Upper lobe of left lung (tissue), 6 donors: Measurements from ENCODE around the gene BLMH. TPM values are rescaled to one million over a fixed set of nuclear protein-coding genes. Genes with fewer than 3 reads are reported as not detected.
"Not testable (repeated sequence)": the region's sequence is repeated elsewhere in the genome, so short reads cannot be mapped to it uniquely, and the experiment has no call there.

ENCODE experiments used
- ATAC-seq, 2 donors: fragments of 200-7000 bp; cut with Tn5 transposase; one replicate each; pipeline ENCODE4 v1.9.1; 2022; ENCODE audit warnings: mild to moderate bottlenecking in 2 of 2, moderate library complexity in 2 of 2; ENCODE audit not compliant: low FRiP score in 2 of 2
- DNase-seq, 2 donors: peaks; one replicate each; pipeline ENCODE4 v3.0.0-alpha.2; 2019 to 2020
- H3K27ac ChIP-seq, 4 donors: fragments of 200-600 bp; sonication (generic); one replicate each; pipeline ENCODE4 v1.5.1; 2016 to 2019
- H3K27me3 ChIP-seq, 4 donors: fragments of 200-600 bp; sonication (generic); one replicate each; pipeline ENCODE4 v1.5.1; 2017 to 2019
- H3K36me3 ChIP-seq, 4 donors: fragments of 200-600 bp; sonication (generic); one replicate each; pipeline ENCODE4 v1.5.1; 2016 to 2019
- H3K4me1 ChIP-seq, 4 donors: fragments of 200-600 bp; sonication (generic); one replicate each; pipeline ENCODE4 v1.5.1; 2018 to 2019
- H3K4me3 ChIP-seq, 4 donors: fragments of 200-600 bp; sonication (generic); one replicate each; pipeline ENCODE4 v1.5.1; 2017 to 2019; ENCODE audit warnings: mild to moderate bottlenecking in 2 of 4, moderate library complexity in 1 of 4
- H3K9me3 ChIP-seq, 4 donors: fragments of 200-600 bp; sonication (generic); one replicate each; pipeline ENCODE4 v1.5.1; 2018 to 2019
- CTCF ChIP-seq, 6 experiments: fragments of 450-650 bp in 4 of 6; fragments of 200-600 bp in 2 of 6; sonication (generic) in 2 of 6; IDR thresholded peaks; one replicate each; pipeline ENCODE4 v1.5.1; 2016 to 2019; ENCODE audit warnings: antibody characterized with exemption in 6 of 6
- EP300 ChIP-seq, 4 donors: sonication (generic); formaldehyde crosslinking; IDR thresholded peaks; one replicate each; pipeline ENCODE4 v1.5.1; 2017; ENCODE audit warnings: antibody characterized with exemption in 4 of 4, control low read depth in 2 of 4
- POLR2A ChIP-seq, 4 donors: fragments of 450-650 bp; IDR thresholded peaks; one replicate each; pipeline ENCODE4 v1.5.1; 2016 to 2017; ENCODE audit warnings: antibody characterized with exemption in 4 of 4, mild to moderate bottlenecking in 2 of 4
- POLR2AphosphoS5 ChIP-seq, 2 donors: sonication (generic); formaldehyde crosslinking; IDR thresholded peaks; one replicate each; pipeline ENCODE4 v1.5.1; 2017; ENCODE audit warnings: antibody characterized with exemption in 2 of 2
- WGBS, 2 donors: methylation state at CpG; one replicate each; pipeline ENCODE4 v1.1.5; 2017 to 2018; 5-methylcytosine and 5-hydroxymethylcytosine counted together
- total RNA-seq, 6 donors: library from RNA; depleted of rRNA in 4 of 6; stranded (reverse); fragments of >200 nt in 4 of 6; gene quantifications; one replicate each; pipeline versions ENCODE4 v1.1.0 to v1.2.1, GENCODE V29; 2016 to 2021
- donor health status: DM: no; HTN: no; CAD: no; lungs with moderate emphysema.
- donor health status: DM: no; HTN: yes; CAD: no; lungs with severe emphysema.

BLMH gene
- total RNA-seq, 6 donors from 2014 or later, result 16.4 to 33.6 (median 22.4) TPM

- H3K27ac ChIP-seq, result peak overlapping the region in 3 of 4 donors; percentile 74 to 83 (median 83)
- TF ChIP-seq CTCF (IDR thresholded peaks at IDR 0.05) (no peak), POLR2AphosphoS5 (IDR thresholded peaks at IDR 0.05) (no peak), EP300 (IDR thresholded peaks at IDR 0.05) (no peak), POLR2A (IDR thresholded peaks at IDR 0.05) (no peak)
- 60 to 81% methylated on average over 9 to 10 of the region's 10 CpGs for WGBS, 2 donors
Observed at GRCh38 chr17:30232015-30232823, 59.5 kb downstream of the BLMH start.

GRCh38 chr17:30230596-30231125 is 61.1 kb downstream of the BLMH start:
- WGBS, 2 donors, result 58 to 72% methylated on average over 7 of the region's 7 CpGs
- H3K9me3 ChIP-seq, result no peaks in the 10 kb centered on the region
- H3K4me3 ChIP-seq, result peak overlapping the region in 2 of 4 donors; percentile 13 to 66
- ATAC-seq (no peak), DNase-seq (no peak)
- peaks cover 0 to 6% (median 4%) of the 10 kb centered on the region in 4 donors for H3K27me3 ChIP-seq
- H3K36me3 ChIP-seq, result no peaks in the 10 kb centered on the region
- H3K4me1 ChIP-seq, result peaks cover 13 to 19% (median 15%) of the 10 kb centered on the region in 4 donors
- TF ChIP-seq CTCF (IDR thresholded peaks at IDR 0.05) (no peak), EP300 (IDR thresholded peaks at IDR 0.05) (no peak), POLR2AphosphoS5 (IDR thresholded peaks at IDR 0.05) (no peak), POLR2A (IDR thresholded peaks at IDR 0.05) (no peak)
- H3K27ac ChIP-seq, result peak overlapping the region in 2 of 4 donors; percentile 65 to 77

More at GRCh38 chr17:30232015-30232823, 59.5 kb downstream of the BLMH start:
- peaks cover 0 to 10% (median 7%) of the 10 kb centered on the region in 4 donors for H3K27me3 ChIP-seq
- H3K4me1 ChIP-seq, result peaks cover 22 to 31% (median 29%) of the 10 kb centered on the region in 4 donors
- H3K9me3 ChIP-seq, result no peaks in the 10 kb centered on the region
- DNase-seq, result no peak
- no peaks in the 10 kb centered on the region for H3K36me3 ChIP-seq
- peak overlapping the region in 3 of 4 donors; percentile 55 to 66 (median 56) for H3K4me3 ChIP-seq
- no peak for ATAC-seq

GRCh38 chr17:30230009-30230408 is 61.7 kb downstream of the BLMH start:
- 36 to 45% methylated on average over 1 of the region's 1 CpG for WGBS, 2 donors
- H3K4me1 ChIP-seq, result peaks cover 6 to 17% (median 11%) of the 10 kb centered on the region in 4 donors
- not testable (repeated sequence) for H3K36me3 ChIP-seq, H3K9me3 ChIP-seq, DNase-seq, H3K27me3 ChIP-seq, ATAC-seq
- peak overlapping the region in 2 of 4 donors; percentile 13 to 66 for H3K4me3 ChIP-seq
- peak overlapping the region in 2 of 4 donors; percentile 65 to 77 for H3K27ac ChIP-seq

GRCh38 chr17:30229012-30229411 is 62.7 kb downstream of the BLMH start:
- TF ChIP-seq POLR2AphosphoS5 (IDR thresholded peaks at IDR 0.05), result no peak
- no peak for TF ChIP-seq EP300 (IDR thresholded peaks at IDR 0.05)
- TF ChIP-seq CTCF (IDR thresholded peaks at IDR 0.05), result no peak
- TF ChIP-seq POLR2A (IDR thresholded peaks at IDR 0.05), result no peak
- Histone ChIP-seq H3K4me1 (peaks cover 4 to 27% (median 10%) of the 10 kb centered on the region in 4 donors), H3K4me3 (peak overlapping the region in 2 of 4 donors; percentile 1 to 66), H3K36me3 (no peaks in the 10 kb centered on the region), H3K9me3 (no peaks in the 10 kb centered on the region), H3K27me3 (no peaks in the 10 kb centered on the region), H3K27ac (peak overlapping the region in 2 of 4 donors; percentile 65 to 77)
- ATAC-seq (no peak), DNase-seq (no peak)
- WGBS, 2 donors, result 62 to 73% methylated on average over 7 of the region's 7 CpGs

GRCh38 chr17:30228011-30228410 is 63.7 kb downstream of the BLMH start:
- Histone ChIP-seq H3K9me3 (no peaks in the 10 kb centered on the region), H3K4me3 (peak overlapping the region in 1 of 4 donors; percentile 66), H3K36me3 (no peaks in the 10 kb centered on the region), H3K27ac (peak overlapping the region in 2 of 4 donors; percentile 8 to 77), H3K27me3 (no peaks in the 10 kb centered on the region), H3K4me1 (peaks cover 4 to 28% (median 10%) of the 10 kb centered on the region in 4 donors)
- ATAC-seq (no peak), DNase-seq (no peak)
- TF ChIP-seq POLR2A (IDR thresholded peaks at IDR 0.05), result no peak
- WGBS, 2 donors, result 68 to 75% methylated on average over 3 of the region's 3 CpGs
